Measurements from ENCODE around the gene UBE2I.

GRCh38 chr16:1293921-1294656 lies 15.3 kb upstream of the UBE2I start:
- TF ChIP-seq CTCF (conservative IDR thresholded peaks at IDR 0.05; ENCODE audit: low read depth, low read length) (no peak), EZH2 (IDR thresholded peaks at IDR 0.05; ENCODE audit: borderline replicate concordance, low read depth, low read length, poor library complexity, severe bottlenecking) (no peak)

Data from A673 (cell line).